ENCODE measurements around the gene MLLT1.

DNA sequence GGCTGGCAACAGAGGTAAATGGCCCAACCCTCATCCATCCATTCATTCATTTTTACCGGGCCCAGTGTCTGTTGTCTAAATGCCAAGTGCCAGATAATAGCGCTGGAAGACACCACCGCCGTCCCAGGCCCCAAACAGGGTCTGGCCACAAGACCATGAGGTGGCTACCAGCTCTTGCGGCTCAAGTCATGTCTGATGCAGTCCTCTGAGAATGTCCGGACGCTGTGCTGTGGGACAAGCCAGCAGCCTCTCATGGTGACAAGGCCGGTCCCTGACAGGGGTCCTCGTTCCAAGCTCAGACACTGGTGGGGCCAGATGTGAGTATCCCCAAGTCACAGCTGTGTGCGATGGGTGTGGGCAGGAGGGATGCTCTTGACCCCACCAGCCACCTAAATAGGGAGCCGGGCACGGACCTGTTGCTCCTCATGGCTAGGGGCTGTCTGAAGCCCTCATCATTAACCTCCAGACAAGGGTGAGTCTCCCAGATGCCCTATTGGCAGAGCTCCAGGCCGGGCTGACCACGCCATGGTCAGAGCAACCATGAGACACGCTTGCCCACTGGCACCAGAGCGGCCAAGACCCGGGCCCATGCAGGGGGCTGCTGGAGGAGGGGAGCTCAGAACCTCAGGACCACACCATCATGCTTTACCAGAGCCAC lies 58.4 kb downstream of the MLLT1 start:
- TF ChIP-seq SUZ12 (IDR thresholded peaks at IDR 0.05): no peak
- no peak for TF ChIP-seq NFRKB (IDR thresholded peaks at IDR 0.05)
- TF ChIP-seq L3MBTL2 (conservative IDR thresholded peaks at IDR 0.05): no peak
- TF ChIP-seq FOXM1 (IDR thresholded peaks at IDR 0.05; ENCODE audit: borderline replicate concordance): no peak
- TF ChIP-seq SP1 (IDR thresholded peaks at IDR 0.05): no peak
- TF ChIP-seq BHLHE40 (IDR thresholded peaks at IDR 0.05; ENCODE audit: borderline replicate concordance): no peak
- no peak for TF ChIP-seq HDGF (IDR thresholded peaks at IDR 0.05; ENCODE audit: borderline replicate concordance)
- no peak for TF ChIP-seq FOXA1 (IDR thresholded peaks at IDR 0.05)
- TF ChIP-seq, protein P1, sequence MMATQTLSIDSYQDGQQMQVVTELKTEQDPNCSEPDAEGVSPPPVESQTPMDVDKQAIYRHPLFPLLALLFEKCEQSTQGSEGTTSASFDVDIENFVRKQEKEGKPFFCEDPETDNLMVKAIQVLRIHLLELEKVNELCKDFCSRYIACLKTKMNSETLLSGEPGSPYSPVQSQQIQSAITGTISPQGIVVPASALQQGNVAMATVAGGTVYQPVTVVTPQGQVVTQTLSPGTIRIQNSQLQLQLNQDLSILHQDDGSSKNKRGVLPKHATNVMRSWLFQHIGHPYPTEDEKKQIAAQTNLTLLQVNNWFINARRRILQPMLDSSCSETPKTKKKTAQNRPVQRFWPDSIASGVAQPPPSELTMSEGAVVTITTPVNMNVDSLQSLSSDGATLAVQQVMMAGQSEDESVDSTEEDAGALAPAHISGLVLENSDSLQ (IDR thresholded peaks at IDR 0.05): no peak
- no peak for TF ChIP-seq ZNF384 (IDR thresholded peaks at IDR 0.05)
- TF ChIP-seq ELF4 (IDR thresholded peaks at IDR 0.05): no peak
- no peak for TF ChIP-seq ARNT (IDR thresholded peaks at IDR 0.05)
- TF ChIP-seq TARDBP (IDR thresholded peaks at IDR 0.05): no peak
- no peak for TF ChIP-seq LEF1 (IDR thresholded peaks at IDR 0.05; ENCODE audit: borderline replicate concordance)
